Measurements from ENCODE around the gene FAM83D.
A peak's percentile ranks its signal among the peaks of the same experiment; 100 is the strongest.

The FAM83D gene

GRCh38 chr20:38926142-38926933, at the start of gene FAM83D:
TSS of gene FAM83D (plus strand) at chr20:38926417. CDS start at chr20:38926443, 26 bp downstream.
- peak; percentile 100 for DNase-seq (ENCODE audit: low spot score)

- no peak for DNase-seq (ENCODE audit: low spot score)
Measured at GRCh38 chr20:38877483-38877882, 48.7 kb upstream of the FAM83D start.

- DNase-seq (ENCODE audit: low spot score): no peak
Measured at GRCh38 chr20:38878866-38879265, 47.4 kb upstream of the FAM83D start.

- peak; percentile 45 for DNase-seq (ENCODE audit: low spot score)
Measured at GRCh38 chr20:38880952-38881735, 45.1 kb upstream of the FAM83D start.

- DNase-seq (ENCODE audit: low spot score): no peak
Measured at GRCh38 chr20:38881806-38882440, 44.3 kb upstream of the FAM83D start.

- no peak for DNase-seq (ENCODE audit: low spot score)
Measured at GRCh38 chr20:38882600-38882999, 43.6 kb upstream of the FAM83D start.

- no peak for DNase-seq (ENCODE audit: low spot score)
Measured at GRCh38 chr20:38883081-38883980, 42.9 kb upstream of the FAM83D start.

- DNase-seq (ENCODE audit: low spot score): no peak
Measured at GRCh38 chr20:38883981-38884733, 42.1 kb upstream of the FAM83D start.

- no peak for DNase-seq (ENCODE audit: low spot score)
Measured at GRCh38 chr20:38885357-38885756, 40.9 kb upstream of the FAM83D start.

GRCh38 chr20:38888059-38888831, 38.0 kb upstream of the FAM83D start:
- DNase-seq (ENCODE audit: low spot score): no peak

- DNase-seq (ENCODE audit: low spot score): no peak
Measured at GRCh38 chr20:38889050-38889449, 37.2 kb upstream of the FAM83D start.

GRCh38 chr20:38889792-38890496, 36.3 kb upstream of the FAM83D start:
- DNase-seq (ENCODE audit: low spot score): no peak

GRCh38 chr20:38890497-38890818, 35.8 kb upstream of the FAM83D start:
- no peak for DNase-seq (ENCODE audit: low spot score)

GRCh38 chr20:38892091-38892981, 33.9 kb upstream of the FAM83D start:
- DNase-seq (ENCODE audit: low spot score): no peak

GRCh38 chr20:38893056-38893564, 33.1 kb upstream of the FAM83D start:
- no peak for DNase-seq (ENCODE audit: low spot score)

- DNase-seq (ENCODE audit: low spot score): peak; percentile 87
Measured at GRCh38 chr20:38893565-38894090, 32.6 kb upstream of the FAM83D start.

GRCh38 chr20:38894091-38894847, 31.9 kb upstream of the FAM83D start:
- no peak for DNase-seq (ENCODE audit: low spot score)
